ENCODE measurements around the gene MAPK8. TPM values are rescaled to one million over a fixed set of nuclear protein-coding genes. Genes with fewer than 3 reads are reported as not detected.

The MAPK8 gene
- total RNA-seq, 1 donor from 2014 or later: 56.6 TPM

GRCh38 chr10:48335788-48336187 lies 29.3 kb downstream of the MAPK8 start:
- H3K4me1 Mint-ChIP-seq: no peaks in the 10 kb centered on the region
- H3K9me3 Mint-ChIP-seq: peaks cover 20% of the 10 kb centered on the region

GRCh38 chr10:48336978-48337599 lies 30.6 kb downstream of the MAPK8 start:
- DNase-seq (ENCODE audit: low read depth, low spot score): no peak
- no peaks in the 10 kb centered on the region for H3K27me3 Mint-ChIP-seq (ENCODE audit: low read depth)
- peak overlapping the region; percentile 57 for H3K27ac Mint-ChIP-seq (ENCODE audit: unreplicated experiment)
- H3K9me3 Mint-ChIP-seq: peaks cover 19% of the 10 kb centered on the region
- TF ChIP-seq, protein P1, sequence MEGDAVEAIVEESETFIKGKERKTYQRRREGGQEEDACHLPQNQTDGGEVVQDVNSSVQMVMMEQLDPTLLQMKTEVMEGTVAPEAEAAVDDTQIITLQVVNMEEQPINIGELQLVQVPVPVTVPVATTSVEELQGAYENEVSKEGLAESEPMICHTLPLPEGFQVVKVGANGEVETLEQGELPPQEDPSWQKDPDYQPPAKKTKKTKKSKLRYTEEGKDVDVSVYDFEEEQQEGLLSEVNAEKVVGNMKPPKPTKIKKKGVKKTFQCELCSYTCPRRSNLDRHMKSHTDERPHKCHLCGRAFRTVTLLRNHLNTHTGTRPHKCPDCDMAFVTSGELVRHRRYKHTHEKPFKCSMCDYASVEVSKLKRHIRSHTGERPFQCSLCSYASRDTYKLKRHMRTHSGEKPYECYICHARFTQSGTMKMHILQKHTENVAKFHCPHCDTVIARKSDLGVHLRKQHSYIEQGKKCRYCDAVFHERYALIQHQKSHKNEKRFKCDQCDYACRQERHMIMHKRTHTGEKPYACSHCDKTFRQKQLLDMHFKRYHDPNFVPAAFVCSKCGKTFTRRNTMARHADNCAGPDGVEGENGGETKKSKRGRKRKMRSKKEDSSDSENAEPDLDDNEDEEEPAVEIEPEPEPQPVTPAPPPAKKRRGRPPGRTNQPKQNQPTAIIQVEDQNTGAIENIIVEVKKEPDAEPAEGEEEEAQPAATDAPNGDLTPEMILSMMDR (conservative IDR thresholded peaks at IDR 0.05): no peak
- peaks cover 4% of the 10 kb centered on the region for H3K4me1 Mint-ChIP-seq
- no peak overlapping the region for H3K4me3 Mint-ChIP-seq
- H3K36me3 Mint-ChIP-seq (ENCODE audit: low read depth): peaks cover 41% of the 10 kb centered on the region

More at GRCh38 chr10:48335788-48336187, 29.3 kb downstream of the MAPK8 start:
- Mint-ChIP-seq H3K27me3 (ENCODE audit: low read depth) (no peaks in the 10 kb centered on the region), H3K27ac (ENCODE audit: unreplicated experiment) (no peak overlapping the region), H3K4me3 (no peak overlapping the region), H3K36me3 (ENCODE audit: low read depth) (peaks cover 48% of the 10 kb centered on the region)
- no peak for DNase-seq (ENCODE audit: low read depth, low spot score)
- TF ChIP-seq, protein P1 (conservative IDR thresholded peaks at IDR 0.05): no peak

DNA sequence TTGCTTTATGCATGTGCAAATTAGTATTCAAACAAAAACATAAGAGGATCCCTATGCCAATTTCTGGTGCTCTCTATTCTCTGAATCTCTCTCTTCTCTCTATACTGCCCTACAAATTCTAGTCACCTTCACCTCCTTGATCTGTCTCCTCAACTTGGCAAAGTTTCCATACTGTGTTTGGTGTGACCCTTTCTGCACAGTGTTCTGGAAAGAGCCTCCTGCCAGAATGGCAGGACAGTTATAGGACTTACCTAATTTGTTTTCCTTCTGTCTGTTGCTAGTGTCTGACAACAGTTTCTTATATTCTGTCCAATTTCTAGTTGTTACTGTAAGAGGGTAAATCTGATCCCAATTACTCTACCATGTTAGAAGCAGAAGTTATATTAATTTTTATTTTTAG lies 34.3 kb downstream of the MAPK8 start:
- H3K27me3 Mint-ChIP-seq (ENCODE audit: low read depth): no peaks in the 10 kb centered on the region
- peaks cover 8% of the 10 kb centered on the region for H3K9me3 Mint-ChIP-seq
- H3K27ac Mint-ChIP-seq (ENCODE audit: unreplicated experiment): no peak overlapping the region
- TF ChIP-seq, protein P1 (conservative IDR thresholded peaks at IDR 0.05): no peak
- DNase-seq (ENCODE audit: low read depth, low spot score): no peak
- peaks cover 39% of the 10 kb centered on the region for H3K36me3 Mint-ChIP-seq (ENCODE audit: low read depth)
- H3K4me3 Mint-ChIP-seq: no peak overlapping the region
- H3K4me1 Mint-ChIP-seq: peaks cover 12% of the 10 kb centered on the region

DNA sequence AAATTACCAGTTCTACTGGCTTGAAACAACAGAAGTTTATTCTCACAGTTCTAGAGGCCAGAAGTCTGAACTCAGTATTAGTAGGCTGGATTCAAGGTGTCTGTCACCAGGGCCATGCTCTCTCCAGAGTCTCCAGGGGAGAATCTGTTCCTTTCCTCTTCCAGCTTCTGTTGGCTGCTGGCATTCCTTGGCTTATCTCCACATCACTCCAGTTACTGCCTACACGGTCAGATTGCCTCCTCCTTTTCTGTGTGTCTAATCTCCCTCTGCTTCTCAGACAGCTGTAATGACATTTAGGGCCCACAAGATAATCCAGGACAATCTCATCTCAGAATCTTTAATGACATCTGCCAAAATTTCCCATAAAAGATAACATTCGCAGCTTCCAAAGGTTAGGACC lies 36.6 kb downstream of the MAPK8 start:
- Mint-ChIP-seq H3K9me3 (peaks cover 7% of the 10 kb centered on the region), H3K36me3 (ENCODE audit: low read depth) (peaks cover 44% of the 10 kb centered on the region), H3K27ac (ENCODE audit: unreplicated experiment) (no peak overlapping the region), H3K4me1 (peaks cover 12% of the 10 kb centered on the region), H3K4me3 (no peak overlapping the region), H3K27me3 (ENCODE audit: low read depth) (no peaks in the 10 kb centered on the region)
- TF ChIP-seq, protein P1 (conservative IDR thresholded peaks at IDR 0.05): no peak
- DNase-seq (ENCODE audit: low read depth, low spot score): no peak

- Mint-ChIP-seq H3K27ac (ENCODE audit: unreplicated experiment) (no peak overlapping the region), H3K4me3 (no peak overlapping the region), H3K9me3 (peaks cover 9% of the 10 kb centered on the region), H3K4me1 (peaks cover 12% of the 10 kb centered on the region), H3K27me3 (ENCODE audit: low read depth) (no peaks in the 10 kb centered on the region), H3K36me3 (ENCODE audit: low read depth) (peaks cover 46% of the 10 kb centered on the region)
- TF ChIP-seq, protein P1 (conservative IDR thresholded peaks at IDR 0.05): no peak
- no peak for DNase-seq (ENCODE audit: low read depth, low spot score)
Observed at GRCh38 chr10:48343921-48344598, 37.6 kb downstream of the MAPK8 start.

Measured in neural crest cell (in vitro differentiated cells).